K562 (cell line): ENCODE measurements around the gene HS3ST3A1. TPM values are rescaled to one million over a fixed set of nuclear protein-coding genes. Genes with fewer than 3 reads are reported as not detected.

Source experiments
- ATAC-seq: fragments of 200-7000 bp; cut with Tn5 transposase; 3 replicates; pipeline ENCODE4 v1.9.1; 2020; ENCODE audit warnings: moderate library complexity
- BruUV-seq: library from RNA; stranded (reverse); fragments of 400-500 nt; replicated peaks from 2 replicates; lab custom pipeline; 2021; lab: Mats Ljungman, UMichigan
- CTCF ChIA-PET: fragments of 300-600 bp; formaldehyde crosslinking; extraction: SDS; loops from one replicate; lab custom pipeline; 2021; ENCODE audit warnings: low intra/inter-chr PET ratio; lab: Yijun Ruan, JAX
- POLR2A ChIA-PET: fragments of 300-600, 350-650 bp; sonication (Branson Sonifier 250); formaldehyde crosslinking; extraction: SDS; loops from one replicate; lab custom pipeline; 2021; ENCODE audit warnings: antibody characterized with exemption, inconsistent platforms; lab: Yijun Ruan, JAX
- DNase-seq, 4 experiments: peaks; one replicate each; pipeline versions ENCODE4 v3.0.0 to v3.0.0-alpha.2; 2011 to 2018; ENCODE audit warnings: low spot score in 3 of 4, mixed read lengths in 3 of 4; ENCODE audit errors: extremely low read depth in 1 of 4
- FAIRE-seq: peaks from 2 replicates; lab custom pipeline; 2011; peaks lifted over from hg19 to GRCh38; lab: Jason Lieb, UNC
- H2AFZ ChIP-seq: 2 replicates; pipeline ENCODE4 v1.6.0; 2011; ENCODE audit warnings: low read depth, low read length, control low read depth, inconsistent platforms
- H3K27ac ChIP-seq: fragments of 200-600 bp; 3 replicates; pipeline ENCODE4 v1.8.0; 2011; ENCODE audit warnings: low read depth, mild to moderate bottlenecking, control low read depth, inconsistent platforms, low read length, moderate library complexity, mixed read lengths; ENCODE audit errors: extremely low read depth
- H3K27me3 ChIP-seq, 2 experiments: fragments of 300-600 bp in 1 of 2; 2 replicates in 1 of 2; 3 replicates in 1 of 2; pipeline versions ENCODE4 v1.6.0 to v1.8.0; 2011; ENCODE audit warnings: inconsistent platforms in 2 of 2, low read length in 2 of 2, mild to moderate bottlenecking in 1 of 2, mixed read lengths in 1 of 2, moderate library complexity in 1 of 2; ENCODE audit not compliant: control insufficient read depth in 2 of 2, insufficient read depth in 2 of 2
- H3K36me3 ChIP-seq: fragments of 300-600 bp; 3 replicates; pipeline ENCODE4 v1.8.0; 2011; ENCODE audit warnings: mild to moderate bottlenecking, low read length, inconsistent platforms; ENCODE audit not compliant: control insufficient read depth, insufficient read depth
- H3K4me1 ChIP-seq, 2 experiments: fragments of 200-600 bp in 1 of 2; replicated peaks in 1 of 2; 2 replicates in 1 of 2; 3 replicates in 1 of 2; pipeline versions ENCODE4 v1.5.1 to v1.8.0; 2011; ENCODE audit warnings: inconsistent platforms in 2 of 2, low read length in 2 of 2, mild to moderate bottlenecking in 1 of 2, mixed read lengths in 1 of 2, moderate library complexity in 1 of 2; ENCODE audit not compliant: control insufficient read depth in 2 of 2, insufficient read depth in 2 of 2
- H3K4me2 ChIP-seq: 2 replicates; pipeline ENCODE4 v1.6.1; 2011; ENCODE audit warnings: low read length, control low read depth, inconsistent platforms, mixed read lengths; ENCODE audit not compliant: insufficient read depth
- H3K4me3 ChIP-seq: fragments of 200-600 bp; sonication (generic), shearing (Covaris generic); 2 replicates; pipeline ENCODE4 v1.5.1; 2016; ENCODE audit warnings: control low read depth, inconsistent platforms
- H3K79me2 ChIP-seq: fragments of 200-600 bp; 3 replicates; pipeline ENCODE4 v1.8.0; 2011; ENCODE audit warnings: low read length, inconsistent platforms; ENCODE audit not compliant: control insufficient read depth, insufficient read depth
- H3K9ac ChIP-seq, 2 experiments: 2 replicates each; pipeline versions ENCODE4 v1.6.0 to v1.6.1; 2011; ENCODE audit warnings: low read depth in 2 of 2, low read length in 2 of 2, control low read depth in 1 of 2, inconsistent platforms in 1 of 2, mild to moderate bottlenecking in 1 of 2, mixed read lengths in 1 of 2; ENCODE audit not compliant: insufficient read depth in 1 of 2
- H3K9me1 ChIP-seq: one replicate; pipeline ENCODE4 v1.6.0; 2011; ENCODE audit warnings: inconsistent platforms, mild to moderate bottlenecking, low read length, moderate library complexity; ENCODE audit not compliant: control insufficient read depth, insufficient read depth
- H3K9me3 ChIP-seq: replicated peaks from 2 replicates; pipeline ENCODE4 v1.5.1; 2011; ENCODE audit warnings: low read depth, low read length, inconsistent platforms; ENCODE audit not compliant: control insufficient read depth, insufficient read depth
- H4K20me1 ChIP-seq: replicated peaks from 2 replicates; pipeline ENCODE4 v1.6.1; 2011; ENCODE audit warnings: low read length, inconsistent platforms, mixed read lengths; ENCODE audit not compliant: control insufficient read depth, insufficient read depth
- C11orf30 ChIP-seq: fragments of 450-650 bp; IDR thresholded peaks from 2 replicates; pipeline ENCODE4 v1.6.1; 2016; ENCODE audit warnings: low read depth, mild to moderate bottlenecking
- CCAR2 ChIP-seq: fragments of 200-400 bp; formaldehyde crosslinking; IDR thresholded peaks from 2 replicates; pipeline ENCODE4 v1.6.1; 2017; ENCODE audit warnings: mild to moderate bottlenecking, low read depth, low read length
- CEBPB ChIP-seq: fragments of 450-650 bp; IDR thresholded peaks from 2 replicates; pipeline ENCODE4 v1.6.1; 2016; ENCODE audit warnings: missing genetic modification characterization, missing compliant biosample characterization
- DDX20 ChIP-seq: fragments of 450-650 bp; IDR thresholded peaks from 2 replicates; pipeline ENCODE4 v1.6.1; 2016; ENCODE audit warnings: missing genetic modification characterization, low read depth, mild to moderate bottlenecking, missing compliant biosample characterization, moderate library complexity
- ESRRB ChIP-seq: fragments of 250-450 bp; sonication (Bioruptor Pico); IDR thresholded peaks from 2 replicates; pipeline ENCODE4 v1.5.0; 2020; ENCODE audit warnings: mild to moderate bottlenecking, moderate library complexity, borderline replicate concordance
- FUS ChIP-seq: fragments of 200-400 bp; formaldehyde crosslinking; optimal IDR thresholded peaks from 2 replicates; pipeline ENCODE3; 2017; ENCODE audit warnings: low read depth, low read length
- HNRNPUL1 ChIP-seq: fragments of 200-400 bp; formaldehyde crosslinking; IDR thresholded peaks from 2 replicates; pipeline ENCODE4 v1.6.1; 2017; ENCODE audit warnings: low read length
- PML ChIP-seq: IDR thresholded peaks from 2 replicates; pipeline ENCODE4 v1.6.1; 2012; ENCODE audit warnings: low read length, inconsistent platforms
- POLR2A ChIP-seq: fragments of 450-650 bp; conservative IDR thresholded peaks from 2 replicates; pipeline ENCODE4 v1.6.1; 2016
- SMAD1 ChIP-seq: fragments of 150-350 bp; IDR thresholded peaks from 2 replicates; pipeline ENCODE4 v1.6.1; 2014; ENCODE audit warnings: low read length, low read depth; ENCODE audit not compliant: partially characterized antibody
- SMAD3 ChIP-seq: fragments of 450-650 bp; formaldehyde crosslinking; conservative IDR thresholded peaks from 2 replicates; pipeline ENCODE4 v1.4.0; 2020; ENCODE audit warnings: mild to moderate bottlenecking
- SPI1 ChIP-seq: IDR thresholded peaks from 2 replicates; pipeline ENCODE4 v1.6.1; 2011; ENCODE audit warnings: low read depth, low read length, control low read depth, borderline replicate concordance
- ZBTB1 ChIP-seq: sonication (generic); formaldehyde crosslinking; IDR thresholded peaks from 2 replicates; pipeline ENCODE4 v1.8.1; 2023; ENCODE audit warnings: missing genetic modification reagents, low read depth, mild to moderate bottlenecking, borderline replicate concordance
- ZFX ChIP-seq: sonication (generic); formaldehyde crosslinking; IDR thresholded peaks from 2 replicates; pipeline ENCODE4 v1.8.0; 2022; ENCODE audit warnings: mild to moderate bottlenecking, missing genetic modification reagents, moderate library complexity
- ZNF274 ChIP-seq: IDR thresholded peaks from 2 replicates; pipeline ENCODE4 v1.6.1; 2011; ENCODE audit warnings: low read depth, mild to moderate bottlenecking, low read length, moderate library complexity, borderline replicate concordance
- ZNF589 ChIP-seq: fragments of 200-800 bp; sonication (Bioruptor generic); IDR thresholded peaks from 2 replicates; pipeline ENCODE4 v1.6.1; 2016; ENCODE audit warnings: low read depth, missing genetic modification characterization, missing compliant biosample characterization
- ZNF668 ChIP-seq: fragments of 250-450 bp; sonication (Bioruptor Pico); IDR thresholded peaks from 2 replicates; pipeline ENCODE4 v1.8.0; 2022; ENCODE audit warnings: mild to moderate bottlenecking, inconsistent platforms
- WGBS: fragments of 100-300 bp; shearing (Covaris generic); methylation state at CpG from one replicate; pipeline ENCODE4 v1.1.6; 2016; ENCODE audit warnings: low coverage, mixed read lengths; ENCODE audit not compliant: insufficient coverage; ENCODE audit errors: missing lambda C conversion rate; 5-methylcytosine and 5-hydroxymethylcytosine counted together
- in situ Hi-C: fragments of 300-500 bp; cut with MboI; formaldehyde crosslinking; loops from 4 replicates; pipeline ENCODE4 v1.15.0; 2018; ENCODE audit warnings: inconsistent platforms, mixed read lengths
- intact Hi-C: fragments of 100-400 bp; cut with micrococcal nuclease; formaldehyde crosslinking; loops from 2 replicates; pipeline ENCODE4 v1.14.2; 2022
- polyA plus RNA-seq, 8 experiments: library from polyadenylated mRNA; depleted of rRNA in 4 of 8; stranded (reverse) in 5 of 8; unstranded in 3 of 8; fragments of >200 nt; fragmentation: Nextera tagmentation in 2 of 8; fragmentation: Illumina TruSeq in 1 of 8; extraction: Ambion mirVana in 2 of 8; extraction: Trizol in 1 of 8; gene quantifications; 2 replicates each; pipeline versions ENCODE4 v1.2.1 to v1.2.3, GENCODE V29; 2011 to 2014; ENCODE audit warnings: inconsistent platforms in 1 of 8, missing spikeins in 1 of 8
- total RNA-seq, 7 experiments: library from RNA; depleted of rRNA in 6 of 7; stranded (reverse); fragments of >200 nt in 6 of 7; fragmentation: Illumina TruSeq in 2 of 7; extraction: Trizol in 2 of 7; gene quantifications; 2 replicates each; pipeline versions ENCODE4 v1.2.1 to v1.2.3, GENCODE V29; 2011 to 2021; ENCODE audit warnings: low replicate concordance in 1 of 7
- TF ChIP-seq, protein P1 (sequence below): fragments of 450-650 bp; IDR thresholded peaks from 2 replicates; pipeline ENCODE4 v1.7.1; 2018; ENCODE audit warnings: mild to moderate bottlenecking, low read depth; ENCODE audit not compliant: partially characterized antibody
- TF ChIP-seq, protein P2 (sequence below): fragments of 450-650 bp; formaldehyde crosslinking; IDR thresholded peaks from 2 replicates; pipeline ENCODE4 v1.4.0; 2022; ENCODE audit warnings: missing genetic modification characterization
- TF ChIP-seq, protein P3 (sequence below): fragments of 450-650 bp; IDR thresholded peaks from 2 replicates; pipeline ENCODE4 v1.6.1; 2016; ENCODE audit warnings: missing biosample characterization, missing genetic modification characterization

HS3ST3A1 gene
- total and polyA plus RNA-seq, 9 of the 15 experiments (the other 6 are each of a cell fraction or from before 2014, with no cell fraction given) = 0.25 to 14.8 (median 2.3) TPM

DNA sequence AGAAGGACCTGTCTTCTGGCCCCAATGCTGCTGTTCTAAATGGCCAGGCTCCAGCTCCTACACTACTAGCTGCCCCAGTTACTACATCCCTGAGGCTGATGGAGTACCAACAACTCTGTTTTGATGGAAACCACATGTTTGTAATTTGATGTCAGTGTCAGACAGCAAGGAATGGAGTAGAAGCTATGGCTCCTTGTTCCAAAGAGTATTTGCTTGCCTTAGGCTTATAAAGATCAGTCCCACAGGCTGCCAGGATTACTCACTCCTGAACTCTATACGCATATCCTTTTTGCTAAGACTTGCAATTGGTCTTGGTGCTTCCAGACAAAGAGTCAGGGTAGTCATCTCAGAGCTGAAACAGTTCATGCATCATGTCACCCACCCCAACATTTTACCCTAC is 139.6 kb downstream of the HS3ST3A1 start:
- in situ Hi-C loops = no loop called here
- no peak for FAIRE-seq

More for the DNA sequence above, 139.6 kb downstream of the HS3ST3A1 start:
- Histone ChIP-seq H3K4me1 (no peaks in the 10 kb centered on the region), H3K9ac (no peak overlapping the region), H3K9me1 (no peaks in the 10 kb centered on the region), H3K36me3 (no peaks in the 10 kb centered on the region), H2AFZ (no peak overlapping the region), H3K27ac (no peak overlapping the region), H3K79me2 (no peaks in the 10 kb centered on the region), H4K20me1 (no peaks in the 10 kb centered on the region), H3K4me3 (no peak overlapping the region), H3K27me3 (no peaks in the 10 kb centered on the region), H3K9me3 (no peaks in the 10 kb centered on the region), H3K4me2 (no peak overlapping the region)
- WGBS = 64% methylated on average over 1 of the region's 1 CpG
- no peak for TF ChIP-seq ZFX (CRISPR knock-in tag)
- TF ChIP-seq DDX20 = no peak
- TF ChIP-seq ZNF589 (CRISPR knock-in tag) = no peak
- no peak for TF ChIP-seq SMAD1
- TF ChIP-seq, protein P1, sequence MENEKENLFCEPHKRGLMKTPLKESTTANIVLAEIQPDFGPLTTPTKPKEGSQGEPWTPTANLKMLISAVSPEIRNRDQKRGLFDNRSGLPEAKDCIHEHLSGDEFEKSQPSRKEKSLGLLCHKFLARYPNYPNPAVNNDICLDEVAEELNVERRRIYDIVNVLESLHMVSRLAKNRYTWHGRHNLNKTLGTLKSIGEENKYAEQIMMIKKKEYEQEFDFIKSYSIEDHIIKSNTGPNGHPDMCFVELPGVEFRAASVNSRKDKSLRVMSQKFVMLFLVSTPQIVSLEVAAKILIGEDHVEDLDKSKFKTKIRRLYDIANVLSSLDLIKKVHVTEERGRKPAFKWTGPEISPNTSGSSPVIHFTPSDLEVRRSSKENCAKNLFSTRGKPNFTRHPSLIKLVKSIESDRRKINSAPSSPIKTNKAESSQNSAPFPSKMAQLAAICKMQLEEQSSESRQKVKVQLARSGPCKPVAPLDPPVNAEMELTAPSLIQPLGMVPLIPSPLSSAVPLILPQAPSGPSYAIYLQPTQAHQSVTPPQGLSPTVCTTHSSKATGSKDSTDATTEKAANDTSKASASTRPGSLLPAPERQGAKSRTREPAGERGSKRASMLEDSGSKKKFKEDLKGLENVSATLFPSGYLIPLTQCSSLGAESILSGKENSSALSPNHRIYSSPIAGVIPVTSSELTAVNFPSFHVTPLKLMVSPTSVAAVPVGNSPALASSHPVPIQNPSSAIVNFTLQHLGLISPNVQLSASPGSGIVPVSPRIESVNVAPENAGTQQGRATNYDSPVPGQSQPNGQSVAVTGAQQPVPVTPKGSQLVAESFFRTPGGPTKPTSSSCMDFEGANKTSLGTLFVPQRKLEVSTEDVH = no peak
- no peak for TF ChIP-seq C11orf30
- no peak for TF ChIP-seq CEBPB
- TF ChIP-seq, protein P2, sequence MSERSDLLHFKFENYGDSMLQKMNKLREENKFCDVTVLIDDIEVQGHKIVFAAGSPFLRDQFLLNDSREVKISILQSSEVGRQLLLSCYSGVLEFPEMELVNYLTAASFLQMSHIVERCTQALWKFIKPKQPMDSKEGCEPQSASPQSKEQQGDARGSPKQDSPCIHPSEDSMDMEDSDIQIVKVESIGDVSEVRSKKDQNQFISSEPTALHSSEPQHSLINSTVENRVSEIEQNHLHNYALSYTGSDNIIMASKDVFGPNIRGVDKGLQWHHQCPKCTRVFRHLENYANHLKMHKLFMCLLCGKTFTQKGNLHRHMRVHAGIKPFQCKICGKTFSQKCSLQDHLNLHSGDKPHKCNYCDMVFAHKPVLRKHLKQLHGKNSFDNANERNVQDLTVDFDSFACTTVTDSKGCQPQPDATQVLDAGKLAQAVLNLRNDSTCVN (CRISPR knock-in tag) = no peak
- no peak for TF ChIP-seq ZNF274
- no peak for TF ChIP-seq FUS
- no peak for TF ChIP-seq POLR2A
- TF ChIP-seq, protein P3, sequence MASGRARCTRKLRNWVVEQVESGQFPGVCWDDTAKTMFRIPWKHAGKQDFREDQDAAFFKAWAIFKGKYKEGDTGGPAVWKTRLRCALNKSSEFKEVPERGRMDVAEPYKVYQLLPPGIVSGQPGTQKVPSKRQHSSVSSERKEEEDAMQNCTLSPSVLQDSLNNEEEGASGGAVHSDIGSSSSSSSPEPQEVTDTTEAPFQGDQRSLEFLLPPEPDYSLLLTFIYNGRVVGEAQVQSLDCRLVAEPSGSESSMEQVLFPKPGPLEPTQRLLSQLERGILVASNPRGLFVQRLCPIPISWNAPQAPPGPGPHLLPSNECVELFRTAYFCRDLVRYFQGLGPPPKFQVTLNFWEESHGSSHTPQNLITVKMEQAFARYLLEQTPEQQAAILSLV (tag) = no peak
- no peak for TF ChIP-seq CCAR2
- TF ChIP-seq ZNF668 (CRISPR knock-in tag) = no peak
- TF ChIP-seq SMAD3 (CRISPR knock-in tag) = no peak
- TF ChIP-seq ESRRB (CRISPR knock-in tag) = no peak
- no peak for TF ChIP-seq SPI1
- no peak for TF ChIP-seq ZBTB1 (CRISPR knock-in tag)
- no peak for TF ChIP-seq PML
- no peak for TF ChIP-seq HNRNPUL1
- no peak for DNase-seq
- CTCF ChIA-PET = interaction anchor here (0.6 kb wide), 1 partner anchor 28 kb away, joined by 4 read pairs; no protein-coding TSS in a partner anchor
- intact Hi-C loops = no loop called here
- POLR2A ChIA-PET = no interaction called here
- BruUV-seq = no TSS peak
- no peak for ATAC-seq
